Stomach (tissue), 19 donors: Measurements from ENCODE around the gene SRGAP2C. TPM values are rescaled to one million over a fixed set of nuclear protein-coding genes. Genes with fewer than 3 reads are reported as not detected.
"Not testable (repeated sequence)": the region's sequence is repeated elsewhere in the genome, so short reads cannot be mapped to it uniquely, and the experiment has no call there.

ENCODE experiments used
- DNase-seq, 2 donors: peaks; one replicate each; pipeline versions ENCODE4 v3.0.0 to v3.0.0-alpha.2; 2013 to 2019
- H3K27ac ChIP-seq, 5 donors: fragments of 200-600 bp in 4 of 5; sonication (generic) in 4 of 5; one replicate each; pipeline ENCODE4 v1.5.1; 2013 to 2019; ENCODE audit warnings: mild to moderate bottlenecking in 1 of 5, moderate library complexity in 1 of 5
- H3K27me3 ChIP-seq, 3 donors: fragments of 200-600 bp; sonication (generic); one replicate each; pipeline ENCODE4 v1.5.1; 2017 to 2019; ENCODE audit warnings: mixed run types in 1 of 3
- H3K36me3 ChIP-seq, 4 donors: fragments of 200-600 bp; sonication (generic); 1 replicate in 3 of 4; 2 replicates in 1 of 4; pipeline ENCODE4 v1.5.1; 2016 to 2019
- H3K4me1 ChIP-seq, 4 donors: fragments of 200-600 bp; sonication (generic); one replicate each; pipeline ENCODE4 v1.5.1; 2016 to 2019
- H3K4me3 ChIP-seq, 4 donors: fragments of 200-600 bp; sonication (generic) in 3 of 4; one replicate each; pipeline ENCODE4 v1.5.1; 2016 to 2019; ENCODE audit warnings: mild to moderate bottlenecking in 1 of 4
- H3K9me3 ChIP-seq, 4 donors: fragments of 200-600 bp; sonication (generic); one replicate each; pipeline ENCODE4 v1.5.1; 2016 to 2019
- POLR2AphosphoS5 ChIP-seq, 3 donors: sonication (generic); formaldehyde crosslinking; IDR thresholded peaks; one replicate each; pipeline ENCODE4 v1.6.1; 2016; ENCODE audit warnings: antibody characterized with exemption in 3 of 3
- WGBS, 5 donors: extraction: QIAGEN DNeasy Blood & Tissue Kit in 3 of 5; methylation state at CpG; one replicate each; pipeline versions ENCODE4 v1.1.5 to v1.1.7; 2013 to 2018; 5-methylcytosine and 5-hydroxymethylcytosine counted together
- intact Hi-C: fragments of 100-400 bp; cut with DNase I; formaldehyde crosslinking; loops from one replicate; pipeline ENCODE4 v1.15.1; 2023; ENCODE audit warnings: low total_unique reads
- long read RNA-seq, 10 donors: transcript quantifications; one replicate each; lab custom pipeline, GENCODE V29; 2026
- polyA plus RNA-seq, 3 donors: library from polyadenylated mRNA; stranded (reverse); fragments of 200-250 nt; gene quantifications; one replicate each; pipeline ENCODE4 v1.2.3, GENCODE V29; 2013
- total RNA-seq, 5 donors: library from RNA; depleted of rRNA; stranded (reverse); fragments of >200 nt; gene quantifications; one replicate each; pipeline versions ENCODE4 v1.1.0 to v1.2.3, GENCODE V29; 2014 to 2016
- TF ChIP-seq, protein P1 (sequence below), 7 experiments: fragments of 450-650 bp in 4 of 7; fragments of 200-600 bp in 3 of 7; sonication (generic) in 3 of 7; IDR thresholded peaks; one replicate each; pipeline ENCODE4 v1.5.1; 2016 to 2019; ENCODE audit warnings: antibody characterized with exemption in 7 of 7, control low read depth in 2 of 7, mild to moderate bottlenecking in 1 of 7
- donor health status: healthy with polysubstance abuse.
- donor health status: Bipolar disorder and iron deficiency.
- donor health status: healthy.

The SRGAP2C gene
- total RNA-seq (10 to 100 TPM in 2 of 5 donors, 1 to 10 TPM in 3; 2.3 to 17.6 (median 7.6) TPM), polyA plus RNA-seq (1 to 10 TPM; 2.7 to 2.9 (median 2.9) TPM)
- long read RNA-seq, donor 1, result 0 reads
- long read RNA-seq, donor 2, full-length matches to known transcripts, result 1 of 1 reads
- long read RNA-seq, donor 2, partial matches to known transcripts, result 0 of 1 reads
- long read RNA-seq, donor 2, other reads (novel, unspliced or antisense), result 0 of 1 reads
- long read RNA-seq, donor 3, result 0 reads
- long read RNA-seq, donor 4, full-length matches to known transcripts, result 1 of 1 reads
- long read RNA-seq, donor 4, partial matches to known transcripts, result 0 of 1 reads
- long read RNA-seq, donor 4, other reads (novel, unspliced or antisense), result 0 of 1 reads
- long read RNA-seq, donor 5, full-length matches to known transcripts, result 1 of 1 reads
- long read RNA-seq, donor 5, partial matches to known transcripts, result 0 of 1 reads
- long read RNA-seq, donor 5, other reads (novel, unspliced or antisense), result 0 of 1 reads
- long read RNA-seq, donor 6, result 0 reads
- long read RNA-seq, donor 7, full-length matches to known transcripts, result 1 of 1 reads
- long read RNA-seq, donor 7, partial matches to known transcripts, result 0 of 1 reads
- long read RNA-seq, donor 7, other reads (novel, unspliced or antisense), result 0 of 1 reads
- long read RNA-seq, donor 8, result 0 reads
- long read RNA-seq, donor 9, partial matches to known transcripts, result 6 of 6 reads
- long read RNA-seq, donor 9, other reads (novel, unspliced or antisense), result 0 of 6 reads
- long read RNA-seq, donor 10, result 0 reads

DNA sequence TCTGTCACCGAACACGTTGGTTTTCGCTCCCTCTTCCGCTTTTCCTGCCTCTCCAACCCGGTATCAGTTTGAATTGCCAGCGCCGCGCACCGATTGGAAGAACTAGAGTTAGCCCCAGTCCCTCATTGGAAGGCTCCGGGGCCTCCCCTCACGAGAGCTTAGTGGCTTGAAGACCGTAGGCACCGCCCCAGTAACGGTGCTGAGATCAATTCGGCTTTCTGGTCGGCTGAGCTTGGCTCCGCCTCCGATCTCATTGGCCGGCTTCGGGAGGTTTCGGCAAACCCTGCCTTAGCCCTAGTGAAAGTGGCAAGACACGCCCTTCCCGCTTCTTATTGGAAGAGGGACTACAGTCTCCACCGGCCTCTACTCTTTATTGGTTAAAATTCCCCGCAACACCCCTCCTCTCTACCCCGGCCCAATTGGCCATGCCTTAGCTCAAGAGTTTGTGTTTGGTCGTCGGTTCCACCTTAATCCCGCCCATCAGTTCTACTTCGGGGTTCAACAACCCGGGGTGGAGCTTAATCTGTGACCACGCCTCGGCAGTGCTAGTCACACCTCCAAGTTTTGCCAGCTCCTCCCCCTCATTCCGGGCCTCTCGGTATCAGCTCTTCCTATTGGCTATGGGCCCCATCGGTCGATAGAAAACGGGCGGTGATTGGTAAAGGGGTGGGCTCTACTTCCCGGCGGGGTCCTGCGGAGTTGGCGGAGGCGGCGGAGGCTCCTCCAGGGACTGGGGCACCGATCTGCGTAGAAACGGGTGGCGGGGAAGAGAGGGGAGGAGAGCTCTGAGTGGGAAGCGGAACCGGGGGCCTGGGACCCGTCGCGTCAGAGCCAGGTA is at the start of gene SRGAP2C, which contains the start of gene FAM72B:
TSS of gene SRGAP2C (plus strand) at position 686 of the 838 bp plus-strand sequence. CDS start 2,472 bp downstream, outside the sequence.
TSS of gene FAM72B (minus strand) at position 51 of the 838 bp plus-strand sequence. CDS start 851 bp downstream, outside the sequence.
- WGBS, 5 donors, result 0 to 1% (median 0%) methylated on average over 21 to 36 of the region's 54 CpGs
- H3K27ac ChIP-seq, result peak within 1 kb of the TSS; percentile 73 to 86 (median 81)
- TF ChIP-seq POLR2AphosphoS5 (IDR thresholded peaks at IDR 0.05), result peak; percentile 40 to 52 (median 40)

DNA sequence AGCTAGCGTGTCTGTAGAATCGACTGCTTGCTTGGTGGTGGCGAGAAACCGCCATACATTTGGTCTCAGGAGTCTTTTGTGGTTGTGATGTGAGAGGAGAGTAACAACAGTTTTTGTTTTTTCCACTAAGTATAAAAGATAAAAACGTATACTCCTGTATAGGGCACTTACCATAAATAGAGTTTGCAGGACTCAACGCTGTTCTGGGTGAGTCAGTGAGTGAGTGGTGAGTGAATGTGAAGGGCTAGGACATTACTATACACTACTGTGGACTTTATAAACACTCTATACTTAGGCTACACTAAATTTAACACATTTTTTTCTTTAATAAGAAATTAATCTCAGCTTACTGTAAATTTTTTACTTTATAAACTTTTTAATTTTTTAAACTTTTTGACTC is 44.4 kb upstream of the SRGAP2C start:
- DNase-seq, H3K4me1 ChIP-seq, H3K4me3 ChIP-seq, H3K27me3 ChIP-seq, intact Hi-C loops, H3K27ac ChIP-seq, H3K36me3 ChIP-seq, H3K9me3 ChIP-seq: not testable (repeated sequence)
- WGBS, 5 donors, result no CpG with 5 or more reads among the region's 6 CpGs

More for the DNA sequence above, at the start of gene SRGAP2C, which contains the start of gene FAM72B:
- H3K9me3 ChIP-seq, H3K36me3 ChIP-seq, H3K4me1 ChIP-seq, H3K27me3 ChIP-seq, intact Hi-C loops: not testable (repeated sequence)
- peak within 1 kb of the TSS; percentile 43 to 54 (median 48) for H3K4me3 ChIP-seq
- DNase-seq, result peak; percentile 93 to 98

DNA sequence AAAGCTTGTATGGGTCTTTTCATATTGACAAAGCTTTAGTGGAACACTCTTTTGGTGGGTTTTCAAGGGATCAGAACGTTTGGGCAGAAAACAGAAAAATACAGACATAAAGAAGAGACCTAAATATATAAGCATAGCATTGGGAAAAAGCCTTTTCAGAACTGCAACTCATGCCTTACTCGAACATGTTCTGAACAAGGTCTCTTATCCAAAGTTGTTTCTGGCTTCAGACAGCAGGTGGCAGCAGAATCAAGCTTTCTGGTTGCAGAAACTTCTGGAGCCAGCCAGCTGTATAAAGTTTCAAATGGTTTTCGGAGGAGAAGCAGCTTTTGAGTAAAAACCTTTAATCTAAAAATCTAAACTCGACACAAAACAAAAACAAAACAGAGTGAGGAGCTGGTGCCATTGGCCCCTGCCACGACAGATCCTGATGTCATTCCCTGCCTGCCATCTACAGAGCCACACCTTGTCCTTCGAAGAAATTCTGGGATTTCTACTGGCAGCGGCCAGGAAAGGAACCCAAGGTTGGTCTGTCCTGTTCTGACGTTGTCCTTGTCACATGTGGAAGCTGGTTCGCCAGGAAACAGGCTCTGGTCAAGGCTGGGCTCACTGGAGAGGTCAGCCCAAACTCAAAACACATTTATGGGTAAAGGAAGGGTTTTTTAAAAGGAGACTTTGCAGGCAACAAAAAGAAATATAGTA is 36.1 kb upstream of the SRGAP2C start:
- H3K27me3 ChIP-seq, H3K27ac ChIP-seq, H3K4me1 ChIP-seq, H3K36me3 ChIP-seq, H3K9me3 ChIP-seq, H3K4me3 ChIP-seq, DNase-seq, intact Hi-C loops: not testable (repeated sequence)
- 0% methylated on average over 1 to 2 of the region's 9 CpGs for WGBS, 5 donors
- TF ChIP-seq, protein P1, sequence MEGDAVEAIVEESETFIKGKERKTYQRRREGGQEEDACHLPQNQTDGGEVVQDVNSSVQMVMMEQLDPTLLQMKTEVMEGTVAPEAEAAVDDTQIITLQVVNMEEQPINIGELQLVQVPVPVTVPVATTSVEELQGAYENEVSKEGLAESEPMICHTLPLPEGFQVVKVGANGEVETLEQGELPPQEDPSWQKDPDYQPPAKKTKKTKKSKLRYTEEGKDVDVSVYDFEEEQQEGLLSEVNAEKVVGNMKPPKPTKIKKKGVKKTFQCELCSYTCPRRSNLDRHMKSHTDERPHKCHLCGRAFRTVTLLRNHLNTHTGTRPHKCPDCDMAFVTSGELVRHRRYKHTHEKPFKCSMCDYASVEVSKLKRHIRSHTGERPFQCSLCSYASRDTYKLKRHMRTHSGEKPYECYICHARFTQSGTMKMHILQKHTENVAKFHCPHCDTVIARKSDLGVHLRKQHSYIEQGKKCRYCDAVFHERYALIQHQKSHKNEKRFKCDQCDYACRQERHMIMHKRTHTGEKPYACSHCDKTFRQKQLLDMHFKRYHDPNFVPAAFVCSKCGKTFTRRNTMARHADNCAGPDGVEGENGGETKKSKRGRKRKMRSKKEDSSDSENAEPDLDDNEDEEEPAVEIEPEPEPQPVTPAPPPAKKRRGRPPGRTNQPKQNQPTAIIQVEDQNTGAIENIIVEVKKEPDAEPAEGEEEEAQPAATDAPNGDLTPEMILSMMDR (IDR thresholded peaks at IDR 0.05), result peak in 1 of 7 experiments; percentile 18

DNA sequence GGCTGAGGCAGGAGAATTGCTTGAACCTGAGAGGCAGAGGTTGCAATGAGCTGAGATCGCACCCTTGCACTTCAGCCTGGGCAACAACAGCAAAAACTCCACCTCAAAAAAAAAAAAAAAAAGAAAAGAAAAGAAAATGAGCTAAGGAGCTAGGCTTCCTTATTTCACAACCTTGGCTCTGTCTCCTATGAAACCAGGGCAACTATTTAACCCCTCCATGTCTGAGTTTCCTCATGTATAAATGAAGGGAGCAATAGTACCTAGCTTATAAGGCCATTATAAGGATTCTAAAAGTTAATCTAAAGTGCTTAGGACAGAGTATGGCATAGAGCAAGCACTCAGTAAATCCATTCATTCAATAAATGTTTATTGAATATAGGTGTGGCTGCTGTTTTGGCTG is 33.5 kb upstream of the SRGAP2C start:
- H3K27me3 ChIP-seq, H3K36me3 ChIP-seq, DNase-seq, H3K27ac ChIP-seq, H3K9me3 ChIP-seq, intact Hi-C loops, H3K4me3 ChIP-seq, H3K4me1 ChIP-seq: not testable (repeated sequence)
- WGBS, 5 donors, result 43 to 80% (median 67%) methylated on average over 1 of the region's 1 CpG

DNA sequence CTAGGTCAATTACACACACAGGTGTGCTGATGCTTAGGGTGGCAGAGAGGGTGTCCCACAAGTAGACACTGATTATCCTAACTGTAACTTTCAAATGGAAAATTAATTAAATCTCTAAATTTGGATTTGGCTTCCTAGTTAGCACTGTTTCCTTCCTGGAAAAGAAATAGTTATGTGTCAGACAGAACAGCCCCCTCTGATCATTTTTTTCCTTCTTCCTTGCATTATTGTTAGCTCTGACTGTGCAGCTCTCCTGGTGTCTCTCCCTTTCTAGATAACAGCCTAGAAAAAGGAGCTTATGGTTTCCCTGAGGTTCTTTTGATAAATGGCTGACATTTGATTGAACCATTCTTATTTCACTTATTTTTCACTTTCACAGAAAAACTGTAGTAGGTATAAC is 32.0 kb upstream of the SRGAP2C start:
- H3K36me3 ChIP-seq, H3K4me1 ChIP-seq, H3K9me3 ChIP-seq, H3K4me3 ChIP-seq, DNase-seq, H3K27me3 ChIP-seq, H3K27ac ChIP-seq, intact Hi-C loops: not testable (repeated sequence)

DNA sequence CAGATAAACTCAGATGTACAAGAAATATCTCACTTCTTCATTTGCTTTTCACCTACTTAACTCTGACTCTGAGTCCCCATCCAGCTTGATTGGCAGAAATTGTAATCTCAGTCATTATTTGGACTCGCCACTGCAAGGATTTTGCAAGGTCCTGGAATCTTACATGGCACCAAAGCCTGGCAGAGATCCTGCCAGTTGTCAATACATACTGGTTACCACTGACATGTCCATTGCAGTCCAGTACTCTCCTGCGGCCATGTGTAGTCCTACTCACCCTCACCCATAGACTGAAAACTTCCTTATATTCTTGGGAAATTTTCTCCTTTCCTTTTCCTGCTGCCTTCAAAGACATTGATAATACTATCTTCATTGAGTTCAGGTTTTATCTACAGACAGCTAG is 30.0 kb upstream of the SRGAP2C start:
- intact Hi-C loops, H3K36me3 ChIP-seq, H3K9me3 ChIP-seq, H3K27me3 ChIP-seq, H3K27ac ChIP-seq, H3K4me1 ChIP-seq, H3K4me3 ChIP-seq, DNase-seq: not testable (repeated sequence)
- WGBS, 5 donors, result 69 to 86% (median 80%) methylated on average over 1 of the region's 2 CpGs
